Chondrocyte (in vitro differentiated cells): ENCODE results near the gene PLCH1. TPM values are rescaled to one million over a fixed set of nuclear protein-coding genes. Genes with fewer than 3 reads are reported as not detected.

Experiments used
- DNase-seq: peaks from one replicate; pipeline ENCODE4 v3.0.0; 2021; ENCODE audit warnings: mixed read lengths, low spot score
- H3K27ac Mint-ChIP-seq: one replicate; pipeline ENCODE4 v1.8.0; 2021; ENCODE audit warnings: mild to moderate bottlenecking, moderate library complexity, mixed read lengths; ENCODE audit not compliant: unreplicated experiment
- H3K27me3 Mint-ChIP-seq: 2 replicates; pipeline ENCODE4 v1.8.0; 2021; ENCODE audit warnings: low read depth, mixed read lengths
- H3K36me3 Mint-ChIP-seq: 2 replicates; pipeline ENCODE4 v1.8.0; 2021; ENCODE audit warnings: low read depth, mixed read lengths
- H3K4me1 Mint-ChIP-seq: 2 replicates; pipeline ENCODE4 v1.8.0; 2021; ENCODE audit warnings: low read depth, mild to moderate bottlenecking, mixed read lengths
- H3K4me3 Mint-ChIP-seq: one replicate; pipeline ENCODE4 v1.8.0; 2021; ENCODE audit warnings: mild to moderate bottlenecking, moderate library complexity, mixed read lengths; ENCODE audit not compliant: unreplicated experiment
- H3K9me3 Mint-ChIP-seq: 2 replicates; pipeline ENCODE4 v1.8.0; 2021; ENCODE audit warnings: low read depth, mixed read lengths
- CTCF ChIP-seq: fragments of 200-600 bp; sonication (generic); IDR thresholded peaks from 2 replicates; pipeline ENCODE4 v1.5.0; 2021; ENCODE audit warnings: antibody characterized with exemption, mild to moderate bottlenecking, moderate library complexity
- total RNA-seq: library from RNA; stranded (reverse); gene quantifications from 3 replicates; pipeline ENCODE4 v1.2.1, GENCODE V29; 2021

PLCH1 gene
- total RNA-seq, 1 donor from 2014 or later, result 0.17 TPM

- TF ChIP-seq CTCF, result no peak
- DNase-seq, result no peak
- Mint-ChIP-seq H3K27ac (no peak overlapping the region), H3K36me3 (no peaks in the 10 kb centered on the region), H3K4me1 (peaks cover 6% of the 10 kb centered on the region), H3K27me3 (peaks cover 6% of the 10 kb centered on the region), H3K9me3 (peaks cover 8% of the 10 kb centered on the region), H3K4me3 (no peak overlapping the region)
These were observed 321.1 kb downstream of the PLCH1 start for GRCh38 chr3:155423526-155424322.

DNA sequence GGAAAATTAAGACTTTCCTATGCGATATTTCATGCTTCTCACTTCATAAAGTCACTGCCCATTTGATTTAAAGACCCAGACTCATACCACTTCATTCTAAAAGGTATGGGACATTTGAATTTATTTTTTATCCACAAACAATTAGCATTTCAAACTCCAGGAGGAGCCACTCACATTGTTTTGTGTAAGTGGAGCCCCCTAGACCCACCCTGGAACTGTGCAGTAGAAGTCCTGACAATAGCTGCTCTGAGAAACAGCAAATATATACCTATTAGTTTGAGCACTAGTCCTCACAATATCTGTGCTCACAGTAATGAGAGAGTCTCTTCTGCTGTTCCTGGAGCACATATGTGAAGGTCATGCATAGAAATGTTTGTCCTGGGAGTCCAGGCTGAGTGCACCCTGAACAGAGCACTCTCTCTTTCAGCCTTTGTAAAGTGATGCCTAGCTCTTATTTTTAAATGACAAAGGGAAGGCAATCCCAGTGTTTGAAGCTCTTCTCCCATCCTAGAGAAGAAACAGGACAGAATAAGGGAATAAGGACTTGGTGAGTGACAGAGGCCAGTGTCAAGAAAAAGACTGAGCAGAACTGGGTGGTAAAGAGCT lies 323.9 kb downstream of the PLCH1 start:
- DNase-seq, result no peak
- TF ChIP-seq CTCF, result peak; percentile 41
- Mint-ChIP-seq H3K4me1 (peaks cover 6% of the 10 kb centered on the region), H3K36me3 (no peaks in the 10 kb centered on the region), H3K27me3 (peaks cover 6% of the 10 kb centered on the region), H3K27ac (no peak overlapping the region), H3K4me3 (no peak overlapping the region), H3K9me3 (peaks cover 5% of the 10 kb centered on the region)

DNA sequence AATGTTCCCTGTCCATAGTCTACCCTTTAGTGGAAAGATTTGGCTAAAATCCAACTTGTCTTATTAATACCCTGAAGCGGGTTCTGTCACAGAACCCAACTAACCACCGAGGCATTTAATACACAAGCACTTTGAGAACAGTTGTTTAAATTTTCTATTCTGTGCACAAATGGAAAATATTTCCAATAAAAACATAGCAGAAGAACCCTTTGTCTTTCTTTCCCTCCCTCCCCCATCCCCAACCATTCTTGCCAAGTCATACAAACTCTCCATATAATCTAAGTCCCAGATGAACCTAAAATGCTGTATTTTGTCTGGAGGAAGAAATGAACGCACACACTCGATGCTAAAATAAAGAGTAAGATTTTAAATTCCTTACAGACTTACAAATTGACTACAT lies 324.5 kb downstream of the PLCH1 start:
- Mint-ChIP-seq H3K36me3 (no peaks in the 10 kb centered on the region), H3K27me3 (peaks cover 6% of the 10 kb centered on the region), H3K9me3 (peaks cover 5% of the 10 kb centered on the region), H3K4me1 (peaks cover 6% of the 10 kb centered on the region), H3K4me3 (no peak overlapping the region), H3K27ac (no peak overlapping the region)
- no peak for DNase-seq
- TF ChIP-seq CTCF, result no peak

DNA sequence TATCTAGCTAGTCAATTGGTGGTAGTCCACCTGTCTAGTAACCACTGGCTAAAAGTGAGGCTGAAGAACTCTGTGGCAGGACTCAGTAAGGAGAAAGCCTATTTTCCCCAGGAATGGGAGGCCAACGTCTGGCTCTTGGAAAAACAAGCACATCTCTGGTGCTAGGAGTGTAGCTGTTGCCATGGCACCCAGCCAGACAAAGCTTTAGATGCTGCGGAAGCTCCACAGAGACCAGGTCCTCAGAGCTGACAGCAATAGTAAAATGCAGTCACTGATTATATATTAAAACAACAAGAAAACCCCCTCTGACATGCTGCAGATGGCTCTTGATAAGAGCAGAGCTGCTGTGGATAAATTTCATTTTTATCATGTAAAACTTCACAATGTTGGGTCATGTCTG lies 326.5 kb downstream of the PLCH1 start:
- H3K4me1 Mint-ChIP-seq, result peaks cover 6% of the 10 kb centered on the region
- peaks cover 5% of the 10 kb centered on the region for H3K9me3 Mint-ChIP-seq
- TF ChIP-seq CTCF, result no peak
- H3K27me3 Mint-ChIP-seq, result peaks cover 6% of the 10 kb centered on the region
- H3K27ac Mint-ChIP-seq, result no peak overlapping the region
- H3K36me3 Mint-ChIP-seq, result no peaks in the 10 kb centered on the region
- DNase-seq, result no peak
- H3K4me3 Mint-ChIP-seq, result no peak overlapping the region

GRCh38 chr3:155417119-155417517 lies 327.8 kb downstream of the PLCH1 start:
- Mint-ChIP-seq H3K9me3 (peaks cover 5% of the 10 kb centered on the region), H3K4me3 (no peak overlapping the region), H3K27ac (no peak overlapping the region), H3K27me3 (peaks cover 4% of the 10 kb centered on the region), H3K36me3 (no peaks in the 10 kb centered on the region), H3K4me1 (peaks cover 6% of the 10 kb centered on the region)
- no peak for DNase-seq
- no peak for TF ChIP-seq CTCF
